ENCODE measurements around the gene KRT32. TPM values are rescaled to one million over a fixed set of nuclear protein-coding genes. Genes with fewer than 3 reads are reported as not detected.

Gene KRT32
- total RNA-seq, 4 donors from 2014 or later: not detected

- intact Hi-C loops (cut with DNase I; ENCODE audit: low total_unique reads): no loop called here
- H3K4me3 ChIP-seq: no peak overlapping the region
- DNase-seq: no peak
- H3K27ac ChIP-seq: no peak overlapping the region
- TF ChIP-seq CTCF (IDR thresholded peaks at IDR 0.05): no peak
- no peaks in the 10 kb centered on the region for H3K27me3 ChIP-seq
- no peaks in the 10 kb centered on the region for H3K36me3 ChIP-seq
- H3K9me3 ChIP-seq: no peaks in the 10 kb centered on the region
- H3K4me1 ChIP-seq: no peaks in the 10 kb centered on the region
Observed at GRCh38 chr17:41448506-41448905, 18.7 kb downstream of the KRT32 start.

- DNase-seq: no peak
- intact Hi-C loops (cut with DNase I; ENCODE audit: low total_unique reads): no loop called here
- Histone ChIP-seq H3K27me3 (no peaks in the 10 kb centered on the region), H3K4me1 (no peaks in the 10 kb centered on the region), H3K36me3 (no peaks in the 10 kb centered on the region), H3K4me3 (no peak overlapping the region), H3K9me3 (no peaks in the 10 kb centered on the region), H3K27ac (no peak overlapping the region)
- TF ChIP-seq POLR2A (IDR thresholded peaks at IDR 0.05) (no peak), CTCF (IDR thresholded peaks at IDR 0.05) (no peak)
Observed at GRCh38 chr17:41446806-41447205, 20.4 kb downstream of the KRT32 start.

GRCh38 chr17:41444640-41445039 is 22.5 kb downstream of the KRT32 start:
- no peak for TF ChIP-seq POLR2A (IDR thresholded peaks at IDR 0.05)
- no peak for TF ChIP-seq CTCF (IDR thresholded peaks at IDR 0.05)
- no peaks in the 10 kb centered on the region for H3K36me3 ChIP-seq
- no peak overlapping the region for H3K4me3 ChIP-seq
- DNase-seq: no peak
- intact Hi-C loops (cut with DNase I; ENCODE audit: low total_unique reads): no loop called here
- H3K27me3 ChIP-seq: no peaks in the 10 kb centered on the region
- H3K4me1 ChIP-seq: no peaks in the 10 kb centered on the region
- no peaks in the 10 kb centered on the region for H3K9me3 ChIP-seq
- no peak overlapping the region for H3K27ac ChIP-seq

- H3K36me3 ChIP-seq: no peaks in the 10 kb centered on the region
- no peak overlapping the region for H3K27ac ChIP-seq
- no peaks in the 10 kb centered on the region for H3K27me3 ChIP-seq
- H3K9me3 ChIP-seq: no peaks in the 10 kb centered on the region
- intact Hi-C loops (cut with DNase I; ENCODE audit: low total_unique reads): no loop called here
- TF ChIP-seq POLR2A (IDR thresholded peaks at IDR 0.05) (no peak), CTCF (IDR thresholded peaks at IDR 0.05) (no peak)
- H3K4me1 ChIP-seq: no peaks in the 10 kb centered on the region
- no peak for DNase-seq
- no peak overlapping the region for H3K4me3 ChIP-seq
Observed at GRCh38 chr17:41444186-41444585, 23.0 kb downstream of the KRT32 start.

GRCh38 chr17:41442739-41443138 is 24.4 kb downstream of the KRT32 start:
- H3K4me3 ChIP-seq: no peak overlapping the region
- no peak overlapping the region for H3K27ac ChIP-seq
- DNase-seq: no peak
- no peaks in the 10 kb centered on the region for H3K4me1 ChIP-seq
- intact Hi-C loops (cut with DNase I; ENCODE audit: low total_unique reads): no loop called here
- no peaks in the 10 kb centered on the region for H3K36me3 ChIP-seq
- H3K27me3 ChIP-seq: no peaks in the 10 kb centered on the region
- TF ChIP-seq CTCF (IDR thresholded peaks at IDR 0.05): no peak
- TF ChIP-seq POLR2A (IDR thresholded peaks at IDR 0.05): no peak
- H3K9me3 ChIP-seq: no peaks in the 10 kb centered on the region
